H1 (cell line): Measurements from ENCODE around the gene TBC1D22A.

ENCODE experiments used
- EP300 ChIP-seq, 2 experiments: IDR thresholded peaks; 1 replicate in 1 of 2; 2 replicates in 1 of 2; pipeline ENCODE4 v1.6.1; 2011 to 2012; ENCODE audit warnings: low read depth in 2 of 2, low read length in 2 of 2, mild to moderate bottlenecking in 2 of 2, borderline replicate concordance in 1 of 2, inconsistent platforms in 1 of 2, moderate library complexity in 1 of 2
- EZH2 ChIP-seq: fragments of 200-600 bp; sonication (generic); IDR thresholded peaks from 2 replicates; pipeline ENCODE4 v1.7.1; 2012; ENCODE audit warnings: low read depth, mild to moderate bottlenecking, moderate library complexity, low read length, inconsistent platforms; ENCODE audit not compliant: severe bottlenecking
- GABPA ChIP-seq: IDR thresholded peaks from 2 replicates; pipeline ENCODE4 v1.6.1; 2011; ENCODE audit warnings: mild to moderate bottlenecking, low read length, moderate library complexity, borderline replicate concordance; ENCODE audit not compliant: insufficient read depth
- PHF8 ChIP-seq: fragments of 200-600 bp; sonication (generic); conservative IDR thresholded peaks from 2 replicates; pipeline ENCODE4 v1.7.1; 2012; ENCODE audit warnings: low read depth, mild to moderate bottlenecking, inconsistent platforms, low read length, moderate library complexity
- POLR2A ChIP-seq, 2 experiments: IDR thresholded peaks; 1 replicate in 1 of 2; 2 replicates in 1 of 2; pipeline ENCODE4 v1.6.1; 2011; ENCODE audit warnings: low read depth in 2 of 2, low read length in 2 of 2, mild to moderate bottlenecking in 2 of 2; ENCODE audit errors: control extremely low read depth in 1 of 2
- RNF2 ChIP-seq: fragments of 200-900, 300-1000 bp; sonication (generic); IDR thresholded peaks from 2 replicates; pipeline ENCODE4 v1.7.1; 2016; ENCODE audit warnings: borderline replicate concordance, low read depth, mild to moderate bottlenecking, antibody characterized with exemption, low read length; ENCODE audit not compliant: poor library complexity, severe bottlenecking; ENCODE audit errors: missing control alignments
- SIN3A ChIP-seq, 2 experiments: IDR thresholded peaks in 1 of 2; conservative IDR thresholded peaks in 1 of 2; 2 replicates each; pipeline ENCODE4 v1.6.1; 2011 to 2012; ENCODE audit warnings: low read length in 2 of 2, improper control_type of control experiment in 1 of 2, low read depth in 1 of 2, mild to moderate bottlenecking in 1 of 2
- SIRT6 ChIP-seq: IDR thresholded peaks from one replicate; pipeline ENCODE4 v1.7.1; 2012; ENCODE audit warnings: low read length, inconsistent platforms
- SP1 ChIP-seq: IDR thresholded peaks from 2 replicates; pipeline ENCODE4 v1.6.1; 2011; ENCODE audit warnings: low read depth, low read length
- TF ChIP-seq, protein P1 (sequence below), 3 experiments: IDR thresholded peaks; 1 replicate in 2 of 3; 2 replicates in 1 of 3; pipeline versions ENCODE4 v1.5.1 to v1.6.1; 2011; ENCODE audit warnings: low read length in 3 of 3, mild to moderate bottlenecking in 3 of 3, inconsistent platforms in 2 of 3, low read depth in 1 of 3, moderate library complexity in 1 of 3; ENCODE audit not compliant: insufficient read depth in 1 of 3; ENCODE audit errors: control extremely low read depth in 1 of 3

DNA sequence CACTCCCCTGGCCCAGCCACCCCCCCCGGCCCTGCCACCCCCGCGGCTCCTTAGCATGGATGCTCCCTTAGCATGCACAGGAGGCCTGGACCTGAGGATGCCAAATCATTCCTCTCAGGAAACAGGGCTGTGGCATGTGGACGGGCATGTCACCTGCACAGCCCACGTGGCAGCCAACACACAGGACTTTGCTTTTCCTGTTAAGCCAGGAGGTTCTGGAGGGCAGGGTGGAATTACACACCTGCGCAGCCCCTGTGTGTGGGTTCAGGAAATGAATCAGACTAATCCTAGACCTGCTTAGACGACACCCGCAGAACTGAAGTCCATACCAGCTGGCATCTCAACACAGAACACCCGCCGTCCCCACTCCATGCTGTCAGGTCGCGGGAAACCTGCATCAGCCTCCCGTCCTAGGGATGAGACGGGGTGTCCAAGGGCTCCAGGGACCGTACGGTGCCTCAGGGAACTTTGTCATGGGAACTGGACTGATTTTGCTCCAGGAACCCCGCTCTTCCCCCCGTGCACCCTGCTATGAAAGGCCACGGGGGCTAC, 34.6 kb upstream of the TBC1D22A start:
- TF ChIP-seq, protein P1, sequence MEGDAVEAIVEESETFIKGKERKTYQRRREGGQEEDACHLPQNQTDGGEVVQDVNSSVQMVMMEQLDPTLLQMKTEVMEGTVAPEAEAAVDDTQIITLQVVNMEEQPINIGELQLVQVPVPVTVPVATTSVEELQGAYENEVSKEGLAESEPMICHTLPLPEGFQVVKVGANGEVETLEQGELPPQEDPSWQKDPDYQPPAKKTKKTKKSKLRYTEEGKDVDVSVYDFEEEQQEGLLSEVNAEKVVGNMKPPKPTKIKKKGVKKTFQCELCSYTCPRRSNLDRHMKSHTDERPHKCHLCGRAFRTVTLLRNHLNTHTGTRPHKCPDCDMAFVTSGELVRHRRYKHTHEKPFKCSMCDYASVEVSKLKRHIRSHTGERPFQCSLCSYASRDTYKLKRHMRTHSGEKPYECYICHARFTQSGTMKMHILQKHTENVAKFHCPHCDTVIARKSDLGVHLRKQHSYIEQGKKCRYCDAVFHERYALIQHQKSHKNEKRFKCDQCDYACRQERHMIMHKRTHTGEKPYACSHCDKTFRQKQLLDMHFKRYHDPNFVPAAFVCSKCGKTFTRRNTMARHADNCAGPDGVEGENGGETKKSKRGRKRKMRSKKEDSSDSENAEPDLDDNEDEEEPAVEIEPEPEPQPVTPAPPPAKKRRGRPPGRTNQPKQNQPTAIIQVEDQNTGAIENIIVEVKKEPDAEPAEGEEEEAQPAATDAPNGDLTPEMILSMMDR (IDR thresholded peaks at IDR 0.05; ENCODE audit: control extremely low read depth in 1 of 3, insufficient read depth in 1 of 3, low read depth in 1 of 3, low read length in 3 of 3) = no peak
- TF ChIP-seq PHF8 (no peak), EP300 (IDR thresholded peaks at IDR 0.05; ENCODE audit: borderline replicate concordance in 1 of 2, low read depth in 2 of 2, low read length in 2 of 2) (no peak), EZH2 (no peak), SIN3A (conservative IDR thresholded peaks at IDR 0.05 in 1 of 2, IDR thresholded peaks at IDR 0.05 in 1 of 2; ENCODE audit: low read depth in 1 of 2, low read length in 2 of 2) (no peak), SP1 (no peak), GABPA (no peak), POLR2A (IDR thresholded peaks at IDR 0.05; ENCODE audit: control extremely low read depth in 1 of 2, low read depth in 2 of 2, low read length in 2 of 2) (no peak), RNF2 (no peak), SIRT6 (no peak)
